ENCODE measurements around the gene ROS1.
A peak's percentile ranks its signal among the peaks of the same experiment; 100 is the strongest.

Gene ROS1

DNA sequence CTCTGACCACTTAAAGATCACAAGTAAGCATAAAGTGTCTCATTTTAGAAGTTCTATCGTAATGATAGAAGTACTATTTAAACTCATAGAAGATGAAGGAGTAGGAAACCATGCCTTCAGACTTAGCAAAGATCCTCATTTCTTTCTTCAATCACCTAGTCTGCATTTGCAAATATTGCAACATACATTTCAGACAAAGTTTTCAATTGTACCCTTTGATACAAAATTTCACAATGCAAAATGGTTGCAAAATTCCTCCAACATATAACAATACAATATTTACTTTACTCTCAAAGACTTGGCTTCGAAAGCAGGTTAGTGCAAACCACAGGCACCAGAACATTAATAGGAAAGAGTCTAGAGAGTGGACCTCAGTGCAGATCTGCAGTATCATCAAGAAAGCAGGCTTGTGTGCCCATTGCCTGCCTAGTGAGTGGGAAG, 16.1 kb upstream of the ROS1 start:
- DNase-seq (ENCODE audit: low spot score) = no peak

- DNase-seq (ENCODE audit: low spot score) = no peak
Observed at GRCh38 chr6:117440706-117441525, 15.2 kb upstream of the ROS1 start.

DNA sequence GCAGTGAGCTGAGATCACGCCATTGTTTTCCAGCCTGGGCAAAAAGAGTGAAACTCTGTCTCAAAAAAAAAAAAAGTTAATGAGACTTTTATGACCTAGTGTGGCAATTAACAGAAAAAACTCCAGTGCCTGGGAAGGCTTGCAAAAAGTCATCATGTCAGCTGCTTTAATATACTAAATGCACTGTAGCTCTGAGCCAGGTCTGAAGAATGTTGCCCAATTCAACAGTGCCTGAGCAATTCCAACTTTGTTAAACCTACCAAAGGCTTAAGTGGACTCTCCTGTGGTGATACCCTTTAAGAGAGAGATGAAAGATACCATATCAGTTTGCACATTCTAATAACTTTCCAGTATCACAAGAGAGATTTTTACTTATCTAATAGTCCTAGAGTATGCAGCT, 6.5 kb upstream of the ROS1 start:
- no peak for DNase-seq (ENCODE audit: low spot score)

DNA sequence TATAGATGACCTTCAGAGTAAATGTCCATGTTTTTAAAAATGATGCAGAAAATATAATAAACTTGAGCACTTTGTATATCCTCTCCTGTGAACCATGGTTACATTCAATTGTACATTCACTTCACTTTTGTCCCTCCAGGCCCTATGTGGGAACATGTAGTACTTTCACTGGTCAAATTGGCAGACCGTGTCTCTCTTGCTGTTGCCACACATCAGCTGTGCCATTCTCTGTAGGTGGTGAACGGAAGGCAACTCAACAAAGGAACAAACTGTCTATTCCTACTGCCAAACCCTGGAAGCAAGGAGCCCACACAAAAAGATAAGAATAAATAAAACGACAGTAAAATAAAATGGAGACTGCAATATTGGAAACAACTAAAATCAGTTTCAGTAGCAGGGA, 2.0 kb downstream of the ROS1 start:
- DNase-seq (ENCODE audit: low spot score) = no peak

DNA sequence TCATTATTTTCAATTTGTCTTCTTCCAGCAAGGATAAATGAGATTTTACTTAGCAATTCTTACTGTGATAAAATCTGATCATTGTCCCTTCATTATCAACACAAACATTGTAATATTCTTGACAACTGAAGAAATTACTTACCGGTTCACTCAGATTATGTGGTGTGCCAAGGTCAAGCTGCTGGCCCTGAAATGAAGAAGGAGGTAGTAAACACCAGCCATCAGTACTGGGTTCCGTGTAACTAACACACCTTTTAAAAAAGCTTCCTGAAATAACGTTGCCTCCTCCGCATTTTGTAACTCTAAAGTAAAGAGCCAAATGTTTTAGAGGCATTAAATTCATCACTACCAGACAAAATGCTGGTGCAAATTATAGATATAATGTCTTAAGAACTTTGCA, 7.4 kb downstream of the ROS1 start:
- DNase-seq (ENCODE audit: low spot score) = no peak

DNA sequence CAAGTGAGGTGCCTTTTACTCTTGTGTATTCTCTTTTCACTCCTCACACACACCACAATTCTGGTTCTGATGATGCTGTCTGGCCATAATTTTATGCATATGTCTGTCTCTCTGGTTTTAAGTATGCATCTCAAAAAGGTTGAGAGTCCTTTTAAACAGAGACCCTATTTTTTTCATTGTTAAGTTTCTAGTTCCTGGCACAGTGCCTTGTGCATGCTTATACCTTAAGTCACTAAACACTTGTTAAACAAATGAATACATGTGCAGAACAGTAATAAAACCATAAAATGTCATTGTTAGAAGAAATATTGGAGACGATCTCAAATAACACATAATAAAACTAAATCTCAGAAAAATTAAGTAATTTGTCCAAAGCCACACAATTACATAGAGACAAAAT, 7.9 kb downstream of the ROS1 start:
- no peak for DNase-seq (ENCODE audit: low spot score)

GRCh38 chr6:117414770-117415169, 11.0 kb downstream of the ROS1 start:
- no peak for DNase-seq (ENCODE audit: low spot score)

DNA sequence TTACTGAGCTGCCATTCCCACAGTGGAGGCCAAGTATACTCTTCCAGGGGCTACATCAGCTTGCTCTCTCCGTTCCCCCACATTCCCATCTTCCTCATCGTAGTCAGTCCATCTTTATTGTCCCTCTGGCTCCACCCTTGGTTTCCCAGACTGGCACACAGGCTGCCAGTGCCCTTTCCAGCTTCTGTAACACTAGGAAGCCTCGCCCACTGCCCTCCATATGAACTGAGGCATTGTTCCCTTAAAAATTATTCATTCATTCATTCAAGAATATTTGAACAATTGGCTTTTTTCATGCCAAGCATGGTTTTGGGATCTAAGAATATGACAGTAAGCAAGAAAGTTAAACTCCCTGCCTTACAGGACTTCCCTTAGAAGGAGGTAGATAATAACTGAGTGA, 14.3 kb downstream of the ROS1 start:
- DNase-seq (ENCODE audit: low spot score) = no peak

DNA sequence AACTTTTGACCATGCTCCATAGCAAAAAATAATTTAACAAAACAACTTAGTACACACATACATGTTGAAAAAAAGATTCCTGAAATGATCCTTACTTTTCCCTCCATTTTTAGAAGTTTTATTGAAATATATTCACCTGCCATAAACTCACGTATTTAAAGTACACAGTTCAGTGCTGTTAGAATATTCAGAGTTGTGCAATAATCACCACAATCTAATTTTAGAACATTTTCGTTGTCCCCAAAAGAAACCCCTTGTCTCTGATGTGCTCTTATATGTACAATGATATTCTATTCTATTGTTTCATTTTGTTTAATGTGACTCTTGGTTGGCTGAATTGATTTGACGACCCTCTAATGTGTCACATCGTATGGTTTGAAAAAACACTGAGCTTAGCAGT, 15.9 kb downstream of the ROS1 start:
- no peak for DNase-seq (ENCODE audit: low spot score)

DNA sequence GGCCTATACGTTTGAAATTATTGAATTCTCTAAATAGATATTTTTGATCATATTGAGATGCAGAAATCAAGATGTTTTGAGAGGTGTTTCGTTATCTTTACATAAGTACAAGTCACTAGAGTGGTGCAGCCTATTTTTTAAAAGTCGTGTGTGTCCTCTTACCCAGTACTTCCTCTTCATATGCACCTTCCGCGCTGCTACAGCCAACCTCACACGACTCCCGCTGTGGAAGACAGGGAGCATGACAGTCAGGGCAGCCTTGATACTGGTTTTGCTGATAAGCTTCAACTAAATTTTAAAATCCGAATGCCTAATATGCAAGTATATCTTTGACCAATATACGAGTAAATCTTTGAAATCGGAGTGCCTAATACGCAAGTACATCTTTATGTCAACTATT, 16.3 kb downstream of the ROS1 start:
- no peak for DNase-seq (ENCODE audit: low spot score)

DNA sequence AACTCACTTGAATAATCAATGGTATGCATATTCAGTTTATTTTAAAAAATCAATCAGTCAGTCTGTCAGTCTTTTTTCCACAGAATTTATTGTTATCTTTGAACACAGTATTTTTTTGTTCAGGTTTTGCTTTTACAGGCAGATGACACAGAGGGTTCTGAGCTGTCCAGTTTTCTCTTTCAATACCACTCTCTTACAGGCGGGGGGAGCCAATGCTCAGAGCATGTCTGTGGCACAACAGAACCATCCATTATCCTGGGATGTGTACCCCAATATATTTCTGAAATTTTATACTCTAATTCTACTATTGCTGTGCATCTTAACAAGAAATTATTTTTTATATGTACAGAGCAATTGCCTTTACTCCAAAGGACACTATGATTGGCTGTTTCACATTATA, 21.2 kb downstream of the ROS1 start:
- DNase-seq (ENCODE audit: low spot score) = no peak

DNA sequence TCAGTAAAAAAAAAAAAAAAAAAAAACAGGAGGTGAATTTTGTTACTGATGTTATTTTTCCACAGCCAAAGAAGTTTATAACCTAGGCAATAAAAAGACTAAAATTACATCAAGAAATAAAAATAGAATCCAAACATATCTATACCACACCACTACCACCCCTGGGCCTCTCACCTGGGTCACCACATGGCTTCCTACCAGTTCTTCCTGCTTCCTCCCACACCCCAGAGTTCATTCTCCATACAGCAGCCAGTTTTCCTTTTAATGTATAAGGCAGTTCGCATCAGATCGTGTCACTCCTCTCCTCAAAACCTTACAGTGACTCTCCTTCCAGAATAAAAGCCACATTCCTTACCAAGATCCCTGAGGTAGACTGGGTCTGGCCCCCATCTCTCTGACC, 23.9 kb downstream of the ROS1 start:
- no peak for DNase-seq (ENCODE audit: low spot score)

DNA sequence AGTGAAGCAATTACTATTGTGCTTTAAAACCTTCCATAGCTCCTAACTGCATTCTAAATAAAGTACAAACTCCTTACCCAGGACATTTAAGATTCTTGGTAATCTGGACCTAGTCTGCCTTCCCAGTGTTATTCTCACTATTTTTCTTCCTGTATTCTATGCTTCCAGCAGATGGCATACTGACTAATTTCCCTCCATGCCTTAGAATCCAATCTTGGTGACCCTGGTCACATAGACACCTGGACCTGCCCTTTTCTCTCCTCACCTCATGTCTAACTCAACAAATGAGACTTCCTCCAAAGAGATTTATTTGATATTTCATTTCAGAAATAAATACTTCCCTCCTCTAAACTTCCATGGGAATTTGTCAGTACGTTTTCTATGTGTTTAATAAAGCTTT, 25.8 kb downstream of the ROS1 start:
- DNase-seq (ENCODE audit: low spot score) = no peak

GRCh38 chr6:117399126-117399525, 26.6 kb downstream of the ROS1 start:
- no peak for DNase-seq (ENCODE audit: low spot score)

DNA sequence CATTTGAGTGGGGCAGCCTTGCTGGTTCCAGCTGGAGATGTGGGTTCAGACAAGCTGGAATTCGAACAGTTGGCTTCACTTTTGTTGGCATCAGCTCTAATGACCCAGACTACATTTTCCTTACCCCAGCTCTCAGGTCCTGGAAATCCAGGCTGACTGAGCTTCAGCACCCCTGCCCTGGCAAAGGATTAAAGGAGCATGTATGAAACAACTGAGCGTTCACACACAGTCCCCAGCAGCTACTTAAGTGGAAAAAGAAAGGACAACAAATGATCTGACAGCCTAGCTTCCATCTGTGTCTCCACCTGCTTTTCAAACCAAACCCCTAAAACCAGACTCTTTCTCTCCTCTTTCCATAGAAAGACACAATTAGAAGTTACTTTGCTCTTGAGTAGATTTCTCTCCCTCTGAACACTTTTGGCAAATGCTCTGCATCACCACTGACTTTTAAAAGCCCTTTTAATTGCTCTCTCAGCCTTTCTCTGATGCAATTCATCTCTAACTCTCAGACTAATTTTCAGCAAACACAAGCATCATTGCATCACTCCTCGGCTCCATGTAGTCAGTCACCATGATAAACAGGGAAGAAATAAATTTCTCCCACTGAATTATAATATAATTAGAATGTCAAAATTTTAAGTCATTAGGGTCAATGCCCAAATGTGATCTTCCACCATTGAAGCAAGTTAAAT, 28.1 kb downstream of the ROS1 start:
- no peak for DNase-seq (ENCODE audit: low spot score)

DNA sequence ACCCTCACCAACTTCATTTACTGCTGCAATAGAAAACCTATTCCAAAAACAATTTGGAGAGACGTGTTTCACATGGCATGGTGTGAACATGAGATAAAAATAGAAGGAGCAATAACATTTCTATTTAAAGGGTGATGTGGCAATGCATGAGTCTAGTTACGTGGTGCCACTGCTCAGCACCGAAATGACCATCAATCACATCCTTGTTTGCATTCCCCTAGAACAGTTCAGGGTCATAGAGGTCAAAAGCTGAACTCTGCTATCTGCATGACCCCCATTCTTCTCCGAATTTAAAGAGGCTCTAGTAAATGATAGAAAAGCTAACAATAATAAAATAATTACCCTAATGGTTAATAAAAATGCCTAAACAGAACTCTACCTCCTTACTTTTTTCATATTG, 29.5 kb downstream of the ROS1 start:
- no peak for DNase-seq (ENCODE audit: low spot score)

- no peak for DNase-seq (ENCODE audit: low spot score)
Observed at GRCh38 chr6:117395164-117395563, 30.6 kb downstream of the ROS1 start.

- DNase-seq (ENCODE audit: low spot score) = no peak
Observed at GRCh38 chr6:117393045-117393444, 32.7 kb downstream of the ROS1 start.

DNA sequence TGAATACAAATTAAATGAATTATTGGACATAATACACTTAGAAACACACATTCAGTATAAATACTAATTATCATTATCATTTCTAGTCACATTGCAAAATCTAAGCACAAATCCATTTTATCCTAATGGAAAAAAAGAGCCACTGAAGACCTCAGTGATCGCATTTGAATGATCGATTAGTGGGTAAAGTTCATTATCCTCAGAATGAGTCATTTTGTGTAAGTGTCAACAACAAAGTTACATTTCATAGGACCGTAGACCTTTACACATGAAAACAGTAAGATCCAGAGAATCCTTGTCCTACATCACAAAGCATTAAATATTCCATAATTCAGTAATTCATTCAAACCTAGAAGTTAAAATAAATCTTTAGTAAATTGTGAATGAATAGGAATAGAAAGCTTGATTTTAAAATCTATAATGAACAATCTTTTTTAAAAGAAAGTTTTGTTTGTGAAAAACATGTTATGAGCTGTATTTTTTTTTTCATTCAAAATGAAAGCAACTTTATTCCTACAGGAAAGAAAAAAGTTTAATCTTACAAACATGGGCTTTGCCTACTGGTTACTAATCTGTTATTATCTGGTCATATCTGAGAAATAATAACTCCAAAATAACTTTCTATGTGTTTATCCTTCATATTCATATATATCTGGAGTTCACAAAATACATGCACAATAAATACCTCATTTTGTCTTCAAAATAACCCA, 33.7 kb downstream of the ROS1 start:
- DNase-seq (ENCODE audit: low spot score) = no peak

DNA sequence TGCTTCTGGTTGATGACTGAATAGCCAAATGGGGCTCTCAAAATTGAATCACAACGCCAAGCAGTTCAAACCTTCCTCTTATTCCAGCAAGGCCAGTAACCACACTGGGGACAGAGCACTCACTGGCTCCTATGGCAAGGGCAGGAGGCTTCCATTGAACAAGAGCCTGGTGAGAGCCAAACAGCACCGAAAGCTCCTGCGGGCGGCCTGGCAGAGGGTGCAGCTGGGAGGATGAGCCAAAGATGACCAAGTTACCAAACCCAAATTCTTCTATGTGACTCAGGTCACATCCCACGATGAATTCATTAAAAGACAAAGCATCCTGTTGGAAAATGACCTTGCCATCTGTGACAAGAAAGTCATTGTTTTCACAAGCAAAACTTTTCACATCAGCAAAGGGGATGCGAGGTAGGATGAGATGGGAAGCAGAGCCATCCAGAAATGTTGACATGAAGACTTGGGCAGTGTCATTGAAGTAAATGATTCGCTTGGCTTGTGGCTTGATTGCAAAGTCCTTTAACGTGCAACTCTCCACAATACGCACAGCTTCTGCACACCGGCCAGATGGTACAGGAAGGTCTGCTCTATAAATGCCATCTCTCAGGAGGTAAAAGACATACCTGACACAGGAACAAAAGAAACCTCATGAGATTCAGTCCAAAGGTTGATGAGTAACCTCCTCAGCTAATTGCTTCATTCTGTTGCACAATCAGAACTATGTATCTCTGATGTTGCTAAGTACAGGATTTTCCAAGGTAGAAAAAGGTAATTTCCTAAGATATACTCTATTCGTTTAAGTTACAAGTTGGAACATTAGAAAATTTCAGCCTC, 36.3 kb downstream of the ROS1 start:
- no peak for DNase-seq (ENCODE audit: low spot score)

GRCh38 chr6:117387454-117387974, 38.2 kb downstream of the ROS1 start:
- DNase-seq (ENCODE audit: low spot score) = no peak

DNA sequence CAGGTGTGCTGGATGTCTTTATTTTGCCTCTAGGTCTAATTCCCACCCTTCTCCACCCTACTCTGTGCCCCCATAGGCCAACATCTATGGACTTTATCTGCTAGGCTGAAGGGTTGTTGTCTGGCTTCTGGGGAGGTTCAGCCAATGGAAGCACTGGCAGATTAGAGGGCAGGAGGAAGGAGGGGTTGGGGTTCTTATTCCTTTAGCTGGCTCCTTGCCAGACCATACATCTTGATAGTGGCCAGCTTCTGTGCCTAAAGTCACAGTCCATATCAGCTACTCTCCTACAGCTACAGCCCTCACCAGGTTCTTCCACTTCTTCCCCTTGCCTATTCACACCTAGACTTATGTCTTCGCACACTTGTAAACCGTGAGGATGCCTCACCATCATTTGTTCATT, 41.1 kb downstream of the ROS1 start:
- DNase-seq (ENCODE audit: low spot score) = peak; percentile 6

Measured in SK-N-DZ (cell line).